GM13977 (cell line): ENCODE results near the gene TCF12.

Source experiments
- DNase-seq: peaks from one replicate; pipeline ENCODE4 v3.0.0; 2012; ENCODE audit warnings: low spot score
- in situ Hi-C: fragments of 300-500 bp; cut with MboI; formaldehyde crosslinking; loops from one replicate; pipeline ENCODE4 v1.12.0; 2022; ENCODE audit warnings: low sequenced_read_pairs, low pct_unique_long_range_greater_than_20kb, mixed read lengths, inconsistent platforms; ENCODE audit not compliant: unreplicated experiment
- TF ChIP-seq, protein P1 (sequence below): IDR thresholded peaks from 2 replicates; pipeline ENCODE4 v1.5.1; 2012; ENCODE audit warnings: mild to moderate bottlenecking, control low read depth; ENCODE audit not compliant: insufficient read depth; ENCODE audit errors: extremely low read depth, missing control alignments

TCF12 gene

GRCh38 chr15:57070674-57071073 lies 152.2 kb downstream of the TCF12 start:
- TF ChIP-seq, protein P1, sequence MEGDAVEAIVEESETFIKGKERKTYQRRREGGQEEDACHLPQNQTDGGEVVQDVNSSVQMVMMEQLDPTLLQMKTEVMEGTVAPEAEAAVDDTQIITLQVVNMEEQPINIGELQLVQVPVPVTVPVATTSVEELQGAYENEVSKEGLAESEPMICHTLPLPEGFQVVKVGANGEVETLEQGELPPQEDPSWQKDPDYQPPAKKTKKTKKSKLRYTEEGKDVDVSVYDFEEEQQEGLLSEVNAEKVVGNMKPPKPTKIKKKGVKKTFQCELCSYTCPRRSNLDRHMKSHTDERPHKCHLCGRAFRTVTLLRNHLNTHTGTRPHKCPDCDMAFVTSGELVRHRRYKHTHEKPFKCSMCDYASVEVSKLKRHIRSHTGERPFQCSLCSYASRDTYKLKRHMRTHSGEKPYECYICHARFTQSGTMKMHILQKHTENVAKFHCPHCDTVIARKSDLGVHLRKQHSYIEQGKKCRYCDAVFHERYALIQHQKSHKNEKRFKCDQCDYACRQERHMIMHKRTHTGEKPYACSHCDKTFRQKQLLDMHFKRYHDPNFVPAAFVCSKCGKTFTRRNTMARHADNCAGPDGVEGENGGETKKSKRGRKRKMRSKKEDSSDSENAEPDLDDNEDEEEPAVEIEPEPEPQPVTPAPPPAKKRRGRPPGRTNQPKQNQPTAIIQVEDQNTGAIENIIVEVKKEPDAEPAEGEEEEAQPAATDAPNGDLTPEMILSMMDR: no peak
- no peak for DNase-seq
- in situ Hi-C loops: no loop called here

GRCh38 chr15:57079446-57079845 lies 161.0 kb downstream of the TCF12 start:
- in situ Hi-C loops: no loop called here
- TF ChIP-seq, protein P1: peak; percentile 41
- no peak for DNase-seq

DNA sequence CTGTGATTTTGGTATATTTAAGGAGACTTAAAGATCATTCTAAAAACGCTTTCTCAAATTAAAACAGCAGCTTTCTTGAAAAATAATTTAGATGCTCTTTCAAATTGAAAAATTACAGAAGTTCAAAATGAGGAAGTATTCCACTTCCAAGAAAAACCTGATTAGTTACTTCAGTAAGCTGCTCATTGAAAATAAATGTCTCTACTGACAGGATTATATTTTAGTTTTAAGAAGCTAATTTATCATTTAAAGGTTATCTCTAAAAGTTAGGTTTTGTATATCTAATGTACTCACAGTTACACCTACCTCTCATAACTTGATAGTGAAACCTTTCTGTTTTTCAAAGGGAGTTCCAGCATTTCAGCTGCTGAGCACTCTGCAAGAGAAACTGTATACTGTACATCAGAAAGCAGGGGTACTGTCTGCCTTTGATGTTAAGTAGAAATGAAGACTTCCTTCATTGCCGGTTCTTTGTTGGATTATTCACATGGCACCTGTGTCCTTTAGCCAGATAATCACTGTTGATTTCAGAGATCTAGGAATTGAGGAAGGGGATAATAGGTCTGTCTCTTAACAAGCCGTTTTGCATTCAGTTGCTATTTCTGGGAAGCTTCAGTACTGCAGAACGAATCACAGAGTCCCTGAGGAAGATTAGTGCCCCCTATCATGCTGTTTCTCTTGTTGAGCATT lies 161.6 kb downstream of the TCF12 start:
- in situ Hi-C loops: no loop called here
- TF ChIP-seq, protein P1: no peak
- DNase-seq: no peak

- in situ Hi-C loops: no loop called here
- no peak for DNase-seq
- TF ChIP-seq, protein P1: no peak
Observed at GRCh38 chr15:57082054-57082728, 163.7 kb downstream of the TCF12 start.

DNA sequence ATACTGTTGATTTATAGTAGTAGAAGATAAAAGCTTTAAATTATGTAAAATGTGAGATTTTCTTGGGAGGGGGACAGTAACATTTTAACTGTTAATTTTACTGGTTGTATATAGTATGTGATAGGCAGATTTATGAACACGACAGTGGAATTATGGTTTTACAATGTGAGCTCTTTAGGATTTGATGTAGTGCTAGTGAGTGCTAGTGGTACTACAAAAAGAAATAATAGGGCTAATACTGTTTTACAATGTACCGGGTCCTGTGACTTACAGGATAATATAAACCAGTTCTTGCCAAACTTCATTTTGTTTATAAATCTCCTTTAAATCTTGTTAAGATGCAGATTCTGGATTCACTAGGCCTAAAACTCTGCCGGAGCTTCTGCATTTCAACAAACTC lies 165.7 kb downstream of the TCF12 start:
- in situ Hi-C loops: no loop called here
- DNase-seq: no peak
- TF ChIP-seq, protein P1: no peak

- DNase-seq: no peak
- TF ChIP-seq, protein P1: no peak
- in situ Hi-C loops: no loop called here
Observed at GRCh38 chr15:57085267-57085666, 166.8 kb downstream of the TCF12 start.
